LNCaP clone FGC (cell line): ENCODE measurements around the gene ZNF423.

Source experiments
- DNase-seq: peaks from one replicate; pipeline ENCODE4 v3.0.0-alpha.2; 2011; ENCODE audit warnings: low read depth
- H3K4me3 ChIP-seq: 2 replicates; pipeline ENCODE4 v1.5.1; 2011; ENCODE audit warnings: mild to moderate bottlenecking, low read depth, low read length, control low read depth
- TF ChIP-seq, protein P1 (sequence below): IDR thresholded peaks from 2 replicates; pipeline ENCODE4 v1.5.1; 2012; ENCODE audit warnings: mild to moderate bottlenecking; ENCODE audit not compliant: control insufficient read depth, insufficient read depth; ENCODE audit errors: extremely low read depth

The ZNF423 gene

GRCh38 chr16:49632086-49632794 is 223.7 kb downstream of the ZNF423 start:
- DNase-seq, result no peak
- TF ChIP-seq, protein P1, sequence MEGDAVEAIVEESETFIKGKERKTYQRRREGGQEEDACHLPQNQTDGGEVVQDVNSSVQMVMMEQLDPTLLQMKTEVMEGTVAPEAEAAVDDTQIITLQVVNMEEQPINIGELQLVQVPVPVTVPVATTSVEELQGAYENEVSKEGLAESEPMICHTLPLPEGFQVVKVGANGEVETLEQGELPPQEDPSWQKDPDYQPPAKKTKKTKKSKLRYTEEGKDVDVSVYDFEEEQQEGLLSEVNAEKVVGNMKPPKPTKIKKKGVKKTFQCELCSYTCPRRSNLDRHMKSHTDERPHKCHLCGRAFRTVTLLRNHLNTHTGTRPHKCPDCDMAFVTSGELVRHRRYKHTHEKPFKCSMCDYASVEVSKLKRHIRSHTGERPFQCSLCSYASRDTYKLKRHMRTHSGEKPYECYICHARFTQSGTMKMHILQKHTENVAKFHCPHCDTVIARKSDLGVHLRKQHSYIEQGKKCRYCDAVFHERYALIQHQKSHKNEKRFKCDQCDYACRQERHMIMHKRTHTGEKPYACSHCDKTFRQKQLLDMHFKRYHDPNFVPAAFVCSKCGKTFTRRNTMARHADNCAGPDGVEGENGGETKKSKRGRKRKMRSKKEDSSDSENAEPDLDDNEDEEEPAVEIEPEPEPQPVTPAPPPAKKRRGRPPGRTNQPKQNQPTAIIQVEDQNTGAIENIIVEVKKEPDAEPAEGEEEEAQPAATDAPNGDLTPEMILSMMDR, result no peak
- H3K4me3 ChIP-seq, result no peak overlapping the region

GRCh38 chr16:49631187-49632041 is 224.5 kb downstream of the ZNF423 start:
- TF ChIP-seq, protein P1, result no peak
- no peak overlapping the region for H3K4me3 ChIP-seq
- DNase-seq, result no peak

DNA sequence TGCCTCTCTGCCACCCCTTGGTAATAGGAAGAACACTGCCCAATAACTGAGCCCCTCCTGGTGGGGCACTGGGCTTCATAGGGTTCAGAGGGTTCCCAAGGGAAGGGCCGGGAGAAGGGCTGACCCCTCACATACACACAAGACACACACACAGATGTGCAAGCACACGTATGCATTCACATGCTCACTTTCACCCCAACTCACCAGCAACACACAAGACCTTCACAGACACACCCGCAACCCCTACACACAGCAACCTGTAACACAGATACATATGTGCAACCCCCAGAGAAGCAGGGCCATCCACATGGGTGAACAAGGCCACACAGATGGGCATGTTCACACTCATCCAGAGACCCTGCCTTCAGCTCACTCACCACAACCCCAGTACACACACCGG is 225.1 kb downstream of the ZNF423 start:
- DNase-seq, result no peak
- H3K4me3 ChIP-seq, result no peak overlapping the region
- TF ChIP-seq, protein P1, result no peak

DNA sequence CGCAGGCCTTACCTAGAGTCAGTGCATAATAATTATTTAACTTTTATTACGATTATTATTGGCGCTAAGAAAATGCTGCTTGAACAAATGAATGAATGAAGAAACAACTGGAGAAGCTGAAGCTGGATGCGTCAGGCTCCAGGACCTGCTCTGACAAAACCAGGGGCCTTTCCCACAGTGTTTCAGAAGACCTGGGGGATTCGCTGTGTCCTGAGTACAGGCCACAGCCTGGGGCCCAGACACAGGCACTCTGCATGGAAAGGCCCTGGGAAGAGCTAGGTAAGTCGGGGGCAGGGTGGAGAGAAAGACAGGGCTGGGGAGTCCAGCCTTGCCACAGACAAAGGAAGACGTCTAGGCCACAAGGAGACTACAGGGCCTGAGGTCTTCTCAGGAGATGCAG is 226.1 kb downstream of the ZNF423 start:
- DNase-seq, result no peak
- no peak overlapping the region for H3K4me3 ChIP-seq
- TF ChIP-seq, protein P1, result no peak

DNA sequence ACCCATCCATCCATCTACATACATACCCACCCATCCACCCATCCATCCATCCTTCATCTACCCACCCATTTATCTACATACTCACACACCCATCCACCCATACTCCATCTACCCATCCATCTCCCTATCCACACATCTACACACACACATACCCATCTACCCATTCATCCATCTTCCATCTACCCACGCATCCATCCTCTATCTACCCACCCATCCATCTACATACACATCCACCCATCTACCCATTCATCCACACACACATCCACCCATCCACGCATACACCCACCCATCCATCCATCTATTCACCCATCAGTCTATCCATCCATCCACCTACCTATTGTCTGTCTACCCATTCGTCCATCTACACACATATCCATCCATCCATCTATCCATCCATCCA is 227.8 kb downstream of the ZNF423 start:
- no peak overlapping the region for H3K4me3 ChIP-seq
- TF ChIP-seq, protein P1, result no peak
- DNase-seq, result no peak

- H3K4me3 ChIP-seq, result no peak overlapping the region
- TF ChIP-seq, protein P1, result no peak
- DNase-seq, result no peak
These were observed 230.4 kb downstream of the ZNF423 start for GRCh38 chr16:49625311-49626065.
